Measurements from ENCODE around the gene SLC44A3. TPM values are rescaled to one million over a fixed set of nuclear protein-coding genes. Genes with fewer than 3 reads are reported as not detected.

Gene SLC44A3
- total and polyA plus RNA-seq, 9 of the 15 experiments (the other 6 are each of a cell fraction or from before 2014, with no cell fraction given) = not detected

DNA sequence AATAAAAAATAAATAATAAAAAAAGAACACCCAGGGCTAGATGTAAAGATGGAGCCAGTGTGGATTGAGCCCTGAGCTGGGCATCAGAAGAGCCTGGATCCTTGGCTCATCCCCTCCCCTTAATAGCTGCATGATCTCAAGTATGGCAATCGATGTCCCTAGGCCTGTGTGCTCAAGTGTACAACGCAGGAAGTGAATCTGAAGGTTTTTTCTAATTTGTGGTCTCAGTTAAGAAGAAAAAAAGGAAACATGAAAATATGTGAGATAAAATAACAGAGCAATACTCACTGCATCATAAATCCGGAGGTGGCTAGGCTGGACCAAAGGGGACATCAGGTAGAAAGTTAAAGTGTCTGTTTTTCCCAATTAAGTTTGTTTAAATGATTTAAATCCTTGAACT lies 47.3 kb upstream of the SLC44A3 start (continued):
- TF ChIP-seq, protein P1, sequence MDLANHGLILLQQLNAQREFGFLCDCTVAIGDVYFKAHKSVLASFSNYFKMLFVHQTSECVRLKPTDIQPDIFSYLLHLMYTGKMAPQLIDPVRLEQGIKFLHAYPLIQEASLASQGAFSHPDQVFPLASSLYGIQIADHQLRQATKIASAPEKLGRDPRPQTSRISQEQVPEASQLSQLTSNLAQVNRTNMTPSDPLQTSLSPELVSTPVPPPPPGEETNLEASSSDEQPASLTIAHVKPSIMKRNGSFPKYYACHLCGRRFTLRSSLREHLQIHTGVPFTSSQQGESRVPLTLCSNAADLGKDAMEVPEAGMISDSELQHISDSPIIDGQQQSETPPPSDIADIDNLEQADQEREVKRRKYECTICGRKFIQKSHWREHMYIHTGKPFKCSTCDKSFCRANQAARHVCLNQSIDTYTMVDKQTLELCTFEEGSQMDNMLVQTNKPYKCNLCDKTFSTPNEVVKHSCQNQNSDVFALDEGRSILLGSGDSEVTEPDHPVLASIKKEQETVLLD (IDR thresholded peaks at IDR 0.05) = no peak
- TF ChIP-seq ATF7 (IDR thresholded peaks at IDR 0.05) = no peak
- TF ChIP-seq CHD7 (IDR thresholded peaks at IDR 0.05; ENCODE audit: low read depth, low read length) = no peak
- no peak for TF ChIP-seq TCFL5 (CRISPR knock-in tag; conservative IDR thresholded peaks at IDR 0.05)

Data from K562 (cell line).